HEK293T (cell line): ENCODE measurements around the gene WDR45B.

ENCODE experiments used
- CTCF ChIA-PET: fragments of 350-600 bp; formaldehyde crosslinking; extraction: SDS; loops from one replicate; lab custom pipeline; 2021; ENCODE audit warnings: antibody characterized with exemption, inconsistent platforms; lab: Yijun Ruan, JAX
- POLR2A ChIA-PET: fragments of 350-600 bp; formaldehyde crosslinking; extraction: SDS; loops from one replicate; lab custom pipeline; 2020; ENCODE audit warnings: antibody characterized with exemption, inconsistent platforms; lab: Yijun Ruan, JAX
- DNase-seq: peaks from one replicate; pipeline ENCODE4 v3.0.0; 2012; ENCODE audit warnings: mixed read lengths; ENCODE audit errors: extremely low spot score
- ARNT ChIP-seq: fragments of 450-650 bp; IDR thresholded peaks from 2 replicates; pipeline ENCODE4 v1.6.1; 2017; ENCODE audit warnings: mild to moderate bottlenecking
- BHLHE40 ChIP-seq: fragments of 450-650 bp; IDR thresholded peaks from 2 replicates; pipeline ENCODE4 v1.6.1; 2016; ENCODE audit warnings: mild to moderate bottlenecking, moderate library complexity, borderline replicate concordance
- CTBP1 ChIP-seq: fragments of 450-650 bp; IDR thresholded peaks from 2 replicates; pipeline ENCODE4 v1.6.1; 2016; ENCODE audit warnings: borderline replicate concordance
- ELF4 ChIP-seq: fragments of 450-650 bp; IDR thresholded peaks from 2 replicates; pipeline ENCODE4 v1.6.1; 2017; ENCODE audit warnings: antibody characterized with exemption
- FOXA1 ChIP-seq: fragments of 450-650 bp; IDR thresholded peaks from 2 replicates; pipeline ENCODE4 v1.6.1; 2016; ENCODE audit warnings: mild to moderate bottlenecking
- FOXK2 ChIP-seq: fragments of 450-650 bp; IDR thresholded peaks from 2 replicates; pipeline ENCODE4 v1.6.1; 2016; ENCODE audit warnings: mild to moderate bottlenecking
- FOXM1 ChIP-seq: fragments of 450-650 bp; IDR thresholded peaks from 2 replicates; pipeline ENCODE4 v1.6.1; 2017; ENCODE audit warnings: mild to moderate bottlenecking, borderline replicate concordance
- HDGF ChIP-seq: fragments of 450-650 bp; IDR thresholded peaks from 2 replicates; pipeline ENCODE4 v1.6.1; 2017; ENCODE audit warnings: antibody characterized with exemption, borderline replicate concordance
- L3MBTL2 ChIP-seq: fragments of 450-650 bp; conservative IDR thresholded peaks from 2 replicates; pipeline ENCODE4 v1.6.1; 2016; ENCODE audit warnings: mild to moderate bottlenecking
- LEF1 ChIP-seq: fragments of 450-650 bp; IDR thresholded peaks from 2 replicates; pipeline ENCODE4 v1.6.1; 2017; ENCODE audit warnings: mild to moderate bottlenecking, borderline replicate concordance
- NFRKB ChIP-seq: fragments of 450-650 bp; IDR thresholded peaks from 2 replicates; pipeline ENCODE4 v1.6.1; 2016; ENCODE audit warnings: mild to moderate bottlenecking, moderate library complexity
- SP1 ChIP-seq: fragments of 450-650 bp; IDR thresholded peaks from 2 replicates; pipeline ENCODE4 v1.6.1; 2017
- SUZ12 ChIP-seq: fragments of 450-650 bp; IDR thresholded peaks from 2 replicates; pipeline ENCODE4 v1.6.1; 2016; ENCODE audit warnings: mild to moderate bottlenecking
- TARDBP ChIP-seq: fragments of 450-650 bp; IDR thresholded peaks from 2 replicates; pipeline ENCODE4 v1.6.1; 2016
- ZNF384 ChIP-seq: fragments of 450-650 bp; IDR thresholded peaks from 2 replicates; pipeline ENCODE4 v1.6.1; 2016
- TF ChIP-seq, protein P1 (sequence below): fragments of 450-650 bp; IDR thresholded peaks from 2 replicates; pipeline ENCODE4 v1.6.1; 2016

WDR45B gene

DNA sequence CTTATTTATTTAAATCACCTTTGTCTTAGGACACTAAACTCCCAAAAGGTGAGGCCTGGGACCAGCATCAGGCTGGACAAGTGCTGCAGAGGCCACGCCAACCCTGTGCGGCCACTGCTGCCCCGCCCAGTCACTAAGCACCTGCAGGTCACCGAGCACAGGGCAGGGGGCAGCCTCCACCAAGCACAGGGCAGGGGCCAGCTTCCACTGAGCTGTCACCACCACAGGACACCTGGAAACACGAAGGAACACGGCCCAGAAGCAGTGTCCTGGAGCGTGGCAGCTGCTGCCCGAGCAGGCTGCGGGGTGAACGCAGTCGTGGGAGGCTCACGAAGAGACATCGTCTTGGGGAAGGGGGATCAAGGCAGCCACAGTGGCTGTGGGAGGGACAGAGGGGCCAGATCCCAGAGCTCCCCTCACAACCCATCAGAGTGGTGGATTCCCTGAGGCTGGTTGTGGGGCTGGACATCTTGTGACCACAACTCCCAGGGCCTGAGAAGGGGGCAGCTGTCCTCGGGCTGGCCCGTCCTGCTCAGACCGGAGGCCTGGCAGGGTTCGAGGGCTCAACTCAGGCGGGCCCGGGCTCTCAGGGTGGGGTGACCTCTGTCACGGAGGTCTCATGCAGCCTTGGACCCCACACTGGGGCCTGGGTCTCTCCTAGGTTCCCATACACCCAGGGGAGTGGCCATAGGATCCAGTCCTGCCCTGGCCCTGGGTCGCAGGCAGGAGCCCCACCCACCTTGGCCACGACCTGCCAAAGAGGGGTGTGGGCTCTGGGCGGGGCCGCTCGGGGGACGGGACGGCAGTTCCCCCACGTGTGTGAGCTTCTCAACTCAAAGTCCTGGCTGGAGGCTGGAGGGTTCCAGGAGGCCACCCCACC is 31.6 kb upstream of the WDR45B start:
- TF ChIP-seq, protein P1, sequence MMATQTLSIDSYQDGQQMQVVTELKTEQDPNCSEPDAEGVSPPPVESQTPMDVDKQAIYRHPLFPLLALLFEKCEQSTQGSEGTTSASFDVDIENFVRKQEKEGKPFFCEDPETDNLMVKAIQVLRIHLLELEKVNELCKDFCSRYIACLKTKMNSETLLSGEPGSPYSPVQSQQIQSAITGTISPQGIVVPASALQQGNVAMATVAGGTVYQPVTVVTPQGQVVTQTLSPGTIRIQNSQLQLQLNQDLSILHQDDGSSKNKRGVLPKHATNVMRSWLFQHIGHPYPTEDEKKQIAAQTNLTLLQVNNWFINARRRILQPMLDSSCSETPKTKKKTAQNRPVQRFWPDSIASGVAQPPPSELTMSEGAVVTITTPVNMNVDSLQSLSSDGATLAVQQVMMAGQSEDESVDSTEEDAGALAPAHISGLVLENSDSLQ: no peak
- TF ChIP-seq SUZ12 (no peak), LEF1 (no peak), NFRKB (no peak), L3MBTL2 (no peak), FOXA1 (no peak), SP1 (no peak), ARNT (no peak), ZNF384 (no peak), CTBP1 (no peak)
- CTCF ChIA-PET: no interaction called here
- no peak for DNase-seq
- POLR2A ChIA-PET: no interaction called here

DNA sequence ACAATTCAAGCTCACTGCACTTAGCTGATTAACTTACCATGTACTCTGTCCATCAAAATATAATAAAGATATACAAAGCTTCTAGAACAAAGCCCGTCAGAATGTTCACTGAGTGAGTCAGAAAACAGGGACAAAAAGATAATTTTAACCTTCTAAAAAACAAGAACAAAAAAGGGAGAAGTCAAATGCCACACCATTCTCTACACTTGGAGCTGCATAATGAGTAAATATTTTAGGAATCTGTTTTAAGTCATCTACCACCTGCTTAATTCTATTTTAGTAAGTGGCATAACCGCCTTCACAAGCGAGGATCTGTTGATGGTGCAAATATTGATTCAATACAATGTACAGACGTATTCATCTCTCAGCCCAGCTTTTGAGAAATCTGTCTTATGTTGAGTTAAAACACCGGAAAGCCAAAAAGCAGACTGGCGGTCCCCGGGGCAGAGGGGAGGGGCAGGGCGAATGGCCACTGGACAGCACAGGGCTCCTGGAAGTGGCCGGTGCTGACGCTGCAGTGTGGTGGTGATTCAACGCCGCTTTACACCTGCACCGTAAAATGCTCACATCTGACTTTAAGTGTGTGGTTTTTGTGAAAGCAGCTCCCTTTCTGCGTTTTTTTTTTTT is 30.1 kb upstream of the WDR45B start:
- ChIA-PET POLR2A (no interaction called here), CTCF (no interaction called here)
- DNase-seq: no peak
- TF ChIP-seq NFRKB: no peak
- no peak for TF ChIP-seq BHLHE40
- no peak for TF ChIP-seq TARDBP
- TF ChIP-seq, protein P1: no peak
- no peak for TF ChIP-seq SP1
- no peak for TF ChIP-seq HDGF
- no peak for TF ChIP-seq CTBP1

DNA sequence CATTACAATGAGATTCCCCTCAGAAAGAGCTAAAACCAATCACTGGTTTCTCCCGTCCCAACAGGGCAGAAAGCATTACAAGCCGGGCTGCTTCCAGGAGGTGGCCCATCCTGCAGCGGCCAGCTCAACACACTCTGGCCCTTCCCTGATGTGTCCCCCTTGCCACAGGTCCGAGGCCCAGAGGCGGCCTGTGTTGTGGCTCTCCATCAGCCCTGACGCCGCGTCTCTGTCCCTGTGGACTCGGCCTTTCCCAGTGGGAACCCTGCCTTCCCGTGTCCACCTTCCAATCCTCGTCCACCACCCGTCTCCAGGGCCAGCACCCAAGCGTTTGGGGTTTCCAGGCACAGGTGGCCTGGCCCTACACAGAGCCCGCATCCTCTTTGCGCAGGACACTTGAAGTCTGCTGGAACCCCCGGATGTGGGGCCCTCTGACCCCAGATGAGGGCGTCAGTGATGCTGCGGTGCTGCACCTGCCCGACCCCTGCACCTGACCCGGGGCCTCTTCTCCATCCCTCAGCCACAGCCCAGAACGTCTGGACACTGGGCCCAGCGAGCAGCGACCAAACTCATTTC is 29.2 kb upstream of the WDR45B start:
- CTCF ChIA-PET: no interaction called here
- no peak for DNase-seq
- POLR2A ChIA-PET: interaction anchor here (0.7 kb wide), 1 partner anchor 40 kb away, joined by 4 read pairs; no protein-coding TSS in a partner anchor
- TF ChIP-seq TARDBP (no peak), ARNT (no peak), FOXM1 (no peak), CTBP1 (no peak), SP1 (no peak), LEF1 (no peak), HDGF (no peak)
- TF ChIP-seq, protein P1: no peak

DNA sequence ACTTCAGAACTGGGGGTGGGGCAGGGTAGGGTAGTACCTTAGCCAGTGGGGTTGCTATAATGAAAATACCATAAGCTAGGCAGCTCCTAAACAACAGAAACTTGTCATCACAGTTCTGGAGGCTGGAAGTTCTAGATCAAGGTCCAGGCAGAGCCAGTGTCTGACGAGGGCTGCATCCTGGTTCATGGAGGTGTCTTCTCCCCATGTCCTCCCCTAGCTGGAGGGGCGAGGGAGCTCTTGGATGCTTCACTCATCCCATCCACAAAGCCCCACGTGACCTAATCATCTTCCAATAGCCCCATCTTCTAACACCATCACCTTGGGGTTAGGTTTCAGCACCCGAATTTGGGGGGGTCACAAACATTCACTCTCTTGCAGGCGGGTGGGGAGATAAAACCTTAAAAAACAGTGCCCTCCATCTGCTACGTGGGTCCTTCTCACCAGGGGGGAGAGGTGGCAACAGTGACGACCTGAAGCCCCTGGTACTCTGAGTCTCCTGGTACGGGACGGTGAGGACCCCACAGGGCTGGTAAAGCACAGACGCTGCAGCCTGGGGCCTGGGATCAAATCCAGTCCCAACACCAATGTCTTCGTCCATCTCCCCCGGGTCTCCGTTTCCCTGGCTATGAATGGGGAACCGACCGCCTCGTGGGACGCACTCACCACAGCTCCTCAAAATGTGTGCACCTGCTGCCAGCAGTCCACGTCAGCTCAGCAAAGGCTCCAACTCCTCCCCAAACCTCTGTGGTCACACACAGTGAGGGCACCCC is 27.4 kb upstream of the WDR45B start:
- DNase-seq: no peak
- TF ChIP-seq CTBP1: no peak
- CTCF ChIA-PET: interaction anchor here (0.6 kb wide), 1 partner anchor 1362 kb away, joined by 3 read pairs; no protein-coding TSS in a partner anchor
- POLR2A ChIA-PET: no interaction called here

DNA sequence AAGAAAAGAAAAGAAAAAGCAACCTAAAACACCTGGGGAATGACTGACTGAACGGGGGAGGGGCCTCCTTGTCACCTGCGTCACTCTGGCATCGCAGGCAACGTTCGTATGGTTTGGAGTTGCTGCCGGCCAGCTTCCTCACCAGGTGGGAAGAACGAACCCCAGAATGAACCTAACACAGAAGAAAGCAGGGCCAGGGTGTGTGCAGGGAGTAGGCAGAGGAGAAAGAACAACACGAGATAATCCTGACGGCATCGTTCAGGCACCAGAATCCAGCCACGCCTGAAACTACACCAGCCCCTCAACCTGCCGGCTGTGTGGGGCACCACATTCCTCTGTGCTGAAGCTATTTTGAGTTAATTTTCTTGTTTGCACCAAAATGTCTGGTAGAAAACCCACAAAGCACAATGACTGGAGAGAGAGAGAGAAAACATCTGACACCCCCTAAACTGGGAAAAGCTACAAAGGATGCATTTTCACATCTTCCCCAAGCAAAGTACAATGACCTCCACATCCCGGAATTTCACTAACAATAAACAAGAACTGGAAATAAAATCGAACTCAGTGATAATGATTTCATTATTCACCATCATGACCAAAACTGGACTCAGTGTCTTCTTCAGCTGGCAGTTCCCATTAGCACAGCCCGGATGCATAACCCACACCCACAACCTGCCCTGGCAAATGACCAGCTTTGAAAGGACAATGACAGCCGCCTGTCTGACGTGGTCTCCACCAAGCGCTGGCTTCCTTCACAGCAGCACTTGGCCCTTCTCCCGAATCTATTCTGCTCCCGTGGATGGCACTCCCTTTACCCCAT is 26.6 kb upstream of the WDR45B start:
- ChIA-PET POLR2A (no interaction called here), CTCF (no interaction called here)
- TF ChIP-seq ARNT (no peak), FOXK2 (no peak), HDGF (no peak), SUZ12 (no peak), LEF1 (no peak), ZNF384 (no peak), BHLHE40 (no peak), NFRKB (no peak), FOXA1 (no peak), CTBP1 (no peak), SP1 (no peak), TARDBP (no peak), ELF4 (no peak), L3MBTL2 (no peak), FOXM1 (no peak)
- TF ChIP-seq, protein P1: no peak
- no peak for DNase-seq
